ENCODE results near the gene CCDC34. TPM values are rescaled to one million over a fixed set of nuclear protein-coding genes. Genes with fewer than 3 reads are reported as not detected.
"Not testable (repeated sequence)": the region's sequence is repeated elsewhere in the genome, so short reads cannot be mapped to it uniquely, and the experiment has no call there.

CCDC34 gene
- total and polyA plus RNA-seq, 3 experiments from 2014 or later = 2.3 to 23.0 (median 22.4) TPM

- Mint-ChIP-seq H3K4me1 (peaks cover 0 to 3% (median 0%) of the 10 kb centered on the region in 3 donors), H3K9me3 (no peaks in the 10 kb centered on the region), H3K27me3 (no peaks in the 10 kb centered on the region), H3K4me3 (no peak overlapping the region), H3K27ac (no peak overlapping the region), H3K36me3 (peaks cover 4 to 9% (median 4%) of the 10 kb centered on the region in 3 donors)
- Histone ChIP-seq H3K4me1 (ENCODE audit: insufficient read depth, low read length) (no peaks in the 10 kb centered on the region), H3K27me3 (ENCODE audit: insufficient read depth, low read length, poor library complexity, severe bottlenecking) (no peaks in the 10 kb centered on the region), H3K9me3 (ENCODE audit: low read length) (no peaks in the 10 kb centered on the region), H3K27ac (ENCODE audit: low read depth, low read length) (no peak overlapping the region), H3K4me3 (ENCODE audit: low read length) (no peak overlapping the region), H3K36me3 (ENCODE audit: insufficient read depth, low read length) (no peaks in the 10 kb centered on the region)
- no peak for DNase-seq
- ChIA-PET POLR2A (no interaction called here), CTCF (no interaction called here)
Measured at GRCh38 chr11:27353593-27354358, 9.2 kb downstream of the CCDC34 start.

GRCh38 chr11:27352781-27353180, 10.2 kb downstream of the CCDC34 start:
- Mint-ChIP-seq H3K4me3 (no peak overlapping the region), H3K27me3 (no peaks in the 10 kb centered on the region), H3K36me3 (peaks cover 4 to 13% (median 6%) of the 10 kb centered on the region in 3 donors), H3K27ac (peak overlapping the region in 1 of 8 donors; percentile 30), H3K9me3 (no peaks in the 10 kb centered on the region), H3K4me1 (no peaks in the 10 kb centered on the region)
- H3K4me3 ChIP-seq (ENCODE audit: low read length) = no peak overlapping the region
- H3K36me3 ChIP-seq (ENCODE audit: insufficient read depth, low read length) = no peaks in the 10 kb centered on the region
- ChIA-PET CTCF (no interaction called here), POLR2A (no interaction called here)
- H3K27me3 ChIP-seq (ENCODE audit: insufficient read depth, low read length, poor library complexity, severe bottlenecking) = no peaks in the 10 kb centered on the region
- DNase-seq = no peak
- no peaks in the 10 kb centered on the region for H3K4me1 ChIP-seq (ENCODE audit: insufficient read depth, low read length)
- H3K9me3 ChIP-seq (ENCODE audit: low read length) = no peaks in the 10 kb centered on the region
- no peak overlapping the region for H3K27ac ChIP-seq (ENCODE audit: low read depth, low read length)

GRCh38 chr11:27350511-27350910, 12.5 kb downstream of the CCDC34 start:
- DNase-seq = no peak
- H3K36me3 Mint-ChIP-seq = peaks cover 4 to 13% (median 8%) of the 10 kb centered on the region in 3 donors
- no peak overlapping the region for H3K4me3 Mint-ChIP-seq
- Histone ChIP-seq H3K36me3 (ENCODE audit: insufficient read depth, low read length) (no peaks in the 10 kb centered on the region), H3K4me1 (ENCODE audit: insufficient read depth, low read length) (no peaks in the 10 kb centered on the region), H3K27me3 (ENCODE audit: insufficient read depth, low read length, poor library complexity, severe bottlenecking) (no peaks in the 10 kb centered on the region), H3K4me3 (ENCODE audit: low read length) (no peak overlapping the region), H3K9me3 (ENCODE audit: low read length) (no peaks in the 10 kb centered on the region), H3K27ac (ENCODE audit: low read depth, low read length) (no peak overlapping the region)
- ChIA-PET POLR2A (no interaction called here), CTCF (interaction anchor here (1.5 kb wide), 1 partner anchor 12 kb away, joined by 3 read pairs; the partner anchor contains the start of gene CCDC34)
- H3K27me3 Mint-ChIP-seq = no peaks in the 10 kb centered on the region
- H3K9me3 Mint-ChIP-seq = no peaks in the 10 kb centered on the region
- H3K4me1 Mint-ChIP-seq = no peaks in the 10 kb centered on the region
- peak overlapping the region in 1 of 8 donors; percentile 43 for H3K27ac Mint-ChIP-seq

- no peaks in the 10 kb centered on the region for H3K36me3 ChIP-seq (ENCODE audit: insufficient read depth, low read length)
- peak overlapping the region in 2 of 8 donors; percentile 11 to 17 for H3K27ac Mint-ChIP-seq
- H3K9me3 ChIP-seq (ENCODE audit: low read length) = no peaks in the 10 kb centered on the region
- no peak for DNase-seq
- ChIA-PET POLR2A (no interaction called here), CTCF (interaction anchor here (1.5 kb wide), 1 partner anchor 13 kb away, joined by 3 read pairs; the partner anchor contains the start of gene CCDC34)
- peaks cover 4 to 13% (median 8%) of the 10 kb centered on the region in 3 donors for H3K36me3 Mint-ChIP-seq
- H3K4me1 Mint-ChIP-seq = no peaks in the 10 kb centered on the region
- no peaks in the 10 kb centered on the region for H3K27me3 Mint-ChIP-seq
- no peak overlapping the region for H3K4me3 ChIP-seq (ENCODE audit: low read length)
- no peak overlapping the region for H3K27ac ChIP-seq (ENCODE audit: low read depth, low read length)
- H3K27me3 ChIP-seq (ENCODE audit: insufficient read depth, low read length, poor library complexity, severe bottlenecking) = no peaks in the 10 kb centered on the region
- no peaks in the 10 kb centered on the region for H3K9me3 Mint-ChIP-seq
- no peaks in the 10 kb centered on the region for H3K4me1 ChIP-seq (ENCODE audit: insufficient read depth, low read length)
- no peak overlapping the region for H3K4me3 Mint-ChIP-seq
Measured at GRCh38 chr11:27349919-27350318, 13.1 kb downstream of the CCDC34 start.

- H3K4me1 Mint-ChIP-seq = no peaks in the 10 kb centered on the region
- H3K27me3 Mint-ChIP-seq = no peaks in the 10 kb centered on the region
- H3K27ac Mint-ChIP-seq = no peak overlapping the region
- no peak for DNase-seq
- peaks cover 4 to 13% (median 8%) of the 10 kb centered on the region in 3 donors for H3K36me3 Mint-ChIP-seq
- no peaks in the 10 kb centered on the region for H3K27me3 ChIP-seq (ENCODE audit: insufficient read depth, low read length, poor library complexity, severe bottlenecking)
- no peaks in the 10 kb centered on the region for H3K9me3 ChIP-seq (ENCODE audit: low read length)
- no peaks in the 10 kb centered on the region for H3K9me3 Mint-ChIP-seq
- H3K4me3 Mint-ChIP-seq = no peak overlapping the region
- no peak overlapping the region for H3K27ac ChIP-seq (ENCODE audit: low read depth, low read length)
- ChIA-PET CTCF (no interaction called here), POLR2A (no interaction called here)
- no peaks in the 10 kb centered on the region for H3K36me3 ChIP-seq (ENCODE audit: insufficient read depth, low read length)
- H3K4me3 ChIP-seq (ENCODE audit: low read length) = no peak overlapping the region
- no peaks in the 10 kb centered on the region for H3K4me1 ChIP-seq (ENCODE audit: insufficient read depth, low read length)
Measured at GRCh38 chr11:27348340-27348873, 14.6 kb downstream of the CCDC34 start.

- no peaks in the 10 kb centered on the region for H3K9me3 ChIP-seq (ENCODE audit: low read length)
- no peak for DNase-seq
- peaks cover 6 to 14% (median 8%) of the 10 kb centered on the region in 3 donors for H3K36me3 Mint-ChIP-seq
- no peaks in the 10 kb centered on the region for H3K27me3 ChIP-seq (ENCODE audit: insufficient read depth, low read length, poor library complexity, severe bottlenecking)
- H3K27ac ChIP-seq (ENCODE audit: low read depth, low read length) = no peak overlapping the region
- no peak overlapping the region for H3K4me3 ChIP-seq (ENCODE audit: low read length)
- ChIA-PET CTCF (interaction anchor here (1.2 kb wide), 1 partner anchor 9 kb away, joined by 3 read pairs; no protein-coding TSS in a partner anchor), POLR2A (no interaction called here)
- H3K4me1 Mint-ChIP-seq = no peaks in the 10 kb centered on the region
- no peak overlapping the region for H3K27ac Mint-ChIP-seq
- H3K36me3 ChIP-seq (ENCODE audit: insufficient read depth, low read length) = no peaks in the 10 kb centered on the region
- no peaks in the 10 kb centered on the region for H3K27me3 Mint-ChIP-seq
- H3K9me3 Mint-ChIP-seq = no peaks in the 10 kb centered on the region
- H3K4me1 ChIP-seq (ENCODE audit: insufficient read depth, low read length) = no peaks in the 10 kb centered on the region
- H3K4me3 Mint-ChIP-seq = no peak overlapping the region
Measured at GRCh38 chr11:27347359-27348339, 15.4 kb downstream of the CCDC34 start.

GRCh38 chr11:27339941-27340340, 23.1 kb downstream of the CCDC34 start:
- no peaks in the 10 kb centered on the region for H3K36me3 ChIP-seq (ENCODE audit: insufficient read depth, low read length)
- H3K4me3 ChIP-seq (ENCODE audit: low read length) = no peak overlapping the region
- DNase-seq = no peak
- no peaks in the 10 kb centered on the region for H3K4me1 ChIP-seq (ENCODE audit: insufficient read depth, low read length)
- Mint-ChIP-seq H3K4me3 (no peak overlapping the region), H3K27me3 (no peaks in the 10 kb centered on the region), H3K4me1 (no peaks in the 10 kb centered on the region), H3K9me3 (no peaks in the 10 kb centered on the region), H3K36me3 (peaks cover 1 to 14% (median 8%) of the 10 kb centered on the region in 3 donors), H3K27ac (no peak overlapping the region)
- no peak overlapping the region for H3K27ac ChIP-seq (ENCODE audit: low read depth, low read length)
- no peaks in the 10 kb centered on the region for H3K9me3 ChIP-seq (ENCODE audit: low read length)
- ChIA-PET CTCF (no interaction called here), POLR2A (no interaction called here)
- H3K27me3 ChIP-seq (ENCODE audit: insufficient read depth, low read length, poor library complexity, severe bottlenecking) = no peaks in the 10 kb centered on the region

GRCh38 chr11:27334764-27335163, 28.3 kb downstream of the CCDC34 start:
- POLR2A ChIA-PET; H3K27ac ChIP-seq (ENCODE audit: low read depth, low read length); H3K36me3 Mint-ChIP-seq; H3K9me3 ChIP-seq (ENCODE audit: low read length); CTCF ChIA-PET; H3K36me3 ChIP-seq (ENCODE audit: insufficient read depth, low read length); H3K4me1 Mint-ChIP-seq; H3K4me3 Mint-ChIP-seq; H3K27ac Mint-ChIP-seq; H3K4me3 ChIP-seq (ENCODE audit: low read length); H3K27me3 ChIP-seq (ENCODE audit: insufficient read depth, low read length, poor library complexity, severe bottlenecking); H3K4me1 ChIP-seq (ENCODE audit: insufficient read depth, low read length); H3K27me3 Mint-ChIP-seq; DNase-seq; H3K9me3 Mint-ChIP-seq: not testable (repeated sequence)
